ENCODE data around the gene AGXT2.

DNA sequence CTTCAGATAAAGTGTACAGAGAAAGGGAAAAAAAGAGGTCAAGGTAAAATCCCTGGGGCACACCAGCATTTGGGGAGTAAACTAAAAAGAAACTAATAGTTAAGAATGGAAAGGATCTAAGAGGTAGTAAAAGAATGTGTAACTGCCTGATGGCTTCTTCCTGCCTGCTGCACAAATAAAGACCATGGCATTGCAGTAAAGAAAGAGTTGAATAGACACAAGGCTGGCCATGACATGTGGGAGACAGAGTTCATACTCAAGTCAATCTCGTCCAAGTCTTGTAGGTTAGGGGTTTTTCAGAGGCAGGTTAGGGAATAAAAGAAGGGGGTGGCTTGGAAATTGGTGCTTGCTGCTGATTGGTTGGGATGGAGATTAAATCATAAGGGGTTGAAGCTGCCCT, 60.8 kb downstream of the AGXT2 start:
- TF ChIP-seq, protein P1, sequence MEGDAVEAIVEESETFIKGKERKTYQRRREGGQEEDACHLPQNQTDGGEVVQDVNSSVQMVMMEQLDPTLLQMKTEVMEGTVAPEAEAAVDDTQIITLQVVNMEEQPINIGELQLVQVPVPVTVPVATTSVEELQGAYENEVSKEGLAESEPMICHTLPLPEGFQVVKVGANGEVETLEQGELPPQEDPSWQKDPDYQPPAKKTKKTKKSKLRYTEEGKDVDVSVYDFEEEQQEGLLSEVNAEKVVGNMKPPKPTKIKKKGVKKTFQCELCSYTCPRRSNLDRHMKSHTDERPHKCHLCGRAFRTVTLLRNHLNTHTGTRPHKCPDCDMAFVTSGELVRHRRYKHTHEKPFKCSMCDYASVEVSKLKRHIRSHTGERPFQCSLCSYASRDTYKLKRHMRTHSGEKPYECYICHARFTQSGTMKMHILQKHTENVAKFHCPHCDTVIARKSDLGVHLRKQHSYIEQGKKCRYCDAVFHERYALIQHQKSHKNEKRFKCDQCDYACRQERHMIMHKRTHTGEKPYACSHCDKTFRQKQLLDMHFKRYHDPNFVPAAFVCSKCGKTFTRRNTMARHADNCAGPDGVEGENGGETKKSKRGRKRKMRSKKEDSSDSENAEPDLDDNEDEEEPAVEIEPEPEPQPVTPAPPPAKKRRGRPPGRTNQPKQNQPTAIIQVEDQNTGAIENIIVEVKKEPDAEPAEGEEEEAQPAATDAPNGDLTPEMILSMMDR (IDR thresholded peaks at IDR 0.05; ENCODE audit: low read depth, low read length), result no peak
- no peak for TF ChIP-seq EZH2phosphoT487 (IDR thresholded peaks at IDR 0.05; ENCODE audit: low read depth)
